Stimulated activated naive CD8-positive, alpha-beta T cell treated with anti-CD3 and anti-CD28 coated beads, Interleukin-15, amount 100 ng/mL, for 72 hours (primary cell): Measurements from ENCODE around the gene ERO1B.

ENCODE experiments used
- ATAC-seq: fragments of 150-1000 bp; cut with Tn5 transposase; 2 replicates; pipeline ENCODE4 v1.10.0; 2021; ENCODE audit warnings: mild to moderate bottlenecking, moderate library complexity
- DNase-seq, 2 donors: peaks; one replicate each; pipeline ENCODE4 v3.0.0; 2021 to 2022
- H3K27ac Mint-ChIP-seq, 2 donors: one replicate each; pipeline ENCODE4 v1.8.0; 2022; ENCODE audit warnings: mild to moderate bottlenecking in 2 of 2, mixed read lengths in 2 of 2, moderate library complexity in 2 of 2
- H3K27me3 Mint-ChIP-seq: one replicate; pipeline ENCODE4 v1.8.0; 2022; ENCODE audit warnings: mixed read lengths
- H3K4me1 Mint-ChIP-seq: one replicate; pipeline ENCODE4 v1.8.0; 2022; ENCODE audit warnings: mild to moderate bottlenecking, mixed read lengths
- H3K4me3 Mint-ChIP-seq, 2 donors: one replicate each; pipeline ENCODE4 v1.8.0; 2022; ENCODE audit warnings: mild to moderate bottlenecking in 2 of 2, mixed read lengths in 2 of 2, moderate library complexity in 1 of 2
- H3K9me3 Mint-ChIP-seq, 2 donors: one replicate each; pipeline ENCODE4 v1.8.0; 2022; ENCODE audit warnings: mixed read lengths in 2 of 2

Gene ERO1B

DNA sequence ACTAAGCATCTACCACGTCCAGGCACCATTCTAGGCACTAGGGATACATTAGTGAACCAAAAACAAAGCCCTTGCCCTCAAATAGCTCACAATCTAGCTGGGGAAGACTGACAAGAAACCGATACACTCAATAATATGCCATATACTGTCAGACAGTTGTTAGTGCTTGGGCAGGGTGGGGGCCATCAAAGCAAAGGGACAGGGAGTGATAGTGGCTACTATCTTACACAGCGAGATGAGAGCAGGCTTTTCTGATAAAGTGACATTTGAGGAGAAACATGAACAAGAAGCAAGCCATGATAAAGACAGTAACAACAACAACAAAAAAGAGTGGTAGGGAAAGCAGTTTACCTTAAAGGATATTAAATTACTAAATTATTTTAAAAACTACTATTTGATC, 41.1 kb downstream of the ERO1B start:
- no peaks in the 10 kb centered on the region for H3K4me1 Mint-ChIP-seq
- ATAC-seq (no peak), DNase-seq (no peak)
- no peaks in the 10 kb centered on the region for H3K27me3 Mint-ChIP-seq
- H3K9me3 Mint-ChIP-seq, result no peaks in the 10 kb centered on the region
- no peak overlapping the region for H3K27ac Mint-ChIP-seq
- H3K4me3 Mint-ChIP-seq, result no peak overlapping the region

DNA sequence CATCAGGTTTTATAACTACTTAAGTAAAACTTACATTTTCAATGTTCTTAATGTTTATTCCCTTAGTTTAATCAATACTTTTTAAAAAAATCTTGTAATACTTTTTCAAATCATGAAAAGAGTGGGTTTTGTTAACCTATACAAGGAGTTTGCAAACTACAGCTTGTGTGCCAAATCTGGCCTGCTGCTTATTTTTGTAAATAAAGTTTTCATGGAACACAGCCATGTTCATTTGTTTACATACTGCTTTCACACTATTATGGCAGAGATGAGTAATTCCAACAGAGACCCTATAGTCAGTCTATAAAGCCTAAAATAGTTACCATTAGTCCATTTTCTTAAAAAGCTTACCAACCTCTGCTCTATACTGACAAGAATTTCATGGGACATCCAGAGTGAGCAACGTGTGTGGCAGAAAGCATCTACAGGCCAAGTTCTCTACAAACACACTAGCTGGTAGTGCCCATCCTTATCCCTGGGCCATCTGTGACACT, 42.6 kb downstream of the ERO1B start:
- H3K27me3 Mint-ChIP-seq, result no peaks in the 10 kb centered on the region
- ATAC-seq, result no peak
- no peaks in the 10 kb centered on the region for H3K4me1 Mint-ChIP-seq
- H3K4me3 Mint-ChIP-seq, result no peak overlapping the region
- H3K27ac Mint-ChIP-seq, result no peak overlapping the region
- H3K9me3 Mint-ChIP-seq, result no peaks in the 10 kb centered on the region
- DNase-seq, result no peak

DNA sequence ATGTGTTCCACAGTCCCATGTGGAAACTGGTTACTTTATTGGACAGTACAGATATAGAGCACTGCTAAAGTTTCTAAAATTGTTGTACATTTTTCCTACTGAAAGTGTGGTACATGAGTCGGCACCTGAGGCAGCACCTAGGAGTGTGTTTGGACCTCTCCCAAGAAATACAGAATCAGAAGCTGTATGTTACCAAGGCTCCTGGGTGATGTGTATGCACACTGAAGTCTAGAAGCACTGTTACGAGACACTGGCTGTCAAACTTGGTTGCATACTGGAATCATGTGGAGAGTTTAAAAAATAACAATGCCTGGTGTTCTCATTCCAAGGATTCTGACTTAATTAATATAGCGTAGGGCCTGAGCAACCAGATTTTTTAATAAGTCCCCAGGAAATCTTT, 46.6 kb downstream of the ERO1B start:
- ATAC-seq, result no peak
- Mint-ChIP-seq H3K27me3 (no peaks in the 10 kb centered on the region), H3K4me1 (no peaks in the 10 kb centered on the region), H3K27ac (no peak overlapping the region), H3K4me3 (no peak overlapping the region), H3K9me3 (no peaks in the 10 kb centered on the region)
- no peak for DNase-seq

DNA sequence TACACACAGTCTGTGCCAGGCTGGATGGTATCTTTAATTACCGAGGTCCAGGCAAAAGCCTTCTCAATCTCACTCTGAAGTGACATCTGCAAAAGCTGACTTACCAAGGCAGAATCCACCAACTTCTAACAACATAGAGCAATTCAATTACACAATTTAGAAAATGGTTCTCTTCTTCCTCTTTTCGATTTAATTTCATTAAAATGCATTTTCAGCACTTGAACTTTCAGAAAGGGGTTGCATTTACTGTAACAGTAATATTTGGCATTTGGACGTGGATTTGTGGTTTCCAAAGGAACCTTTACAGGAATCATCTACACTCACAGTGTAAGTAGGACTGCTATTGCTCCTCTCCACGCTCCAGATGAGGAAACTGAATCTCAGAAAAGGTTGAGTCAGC, 53.3 kb downstream of the ERO1B start:
- DNase-seq (no peak), ATAC-seq (no peak)
- Mint-ChIP-seq H3K4me1 (no peaks in the 10 kb centered on the region), H3K4me3 (no peak overlapping the region), H3K9me3 (no peaks in the 10 kb centered on the region), H3K27ac (no peak overlapping the region), H3K27me3 (no peaks in the 10 kb centered on the region)

DNA sequence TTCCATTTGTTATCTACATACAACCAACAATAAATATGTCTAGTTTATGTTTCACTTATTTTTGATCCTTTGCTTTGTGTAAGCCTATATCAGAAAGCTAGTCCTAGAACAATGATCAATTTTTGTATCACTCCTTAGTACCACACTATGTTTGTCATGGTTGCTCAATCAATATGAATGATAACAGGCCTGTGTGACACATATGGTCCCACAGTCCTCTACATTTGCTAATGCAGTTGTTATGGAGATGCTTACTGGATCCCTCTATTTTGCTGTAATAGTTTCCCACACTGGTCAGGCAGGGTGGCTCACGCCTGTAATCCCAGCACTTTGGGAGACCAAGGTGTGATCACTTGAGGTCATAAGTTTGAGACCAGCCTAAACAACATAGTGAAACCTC, 59.1 kb downstream of the ERO1B start:
- Mint-ChIP-seq H3K27ac (no peak overlapping the region), H3K27me3 (no peaks in the 10 kb centered on the region), H3K4me1 (no peaks in the 10 kb centered on the region), H3K9me3 (no peaks in the 10 kb centered on the region), H3K4me3 (no peak overlapping the region)
- DNase-seq, result no peak
- ATAC-seq, result no peak

DNA sequence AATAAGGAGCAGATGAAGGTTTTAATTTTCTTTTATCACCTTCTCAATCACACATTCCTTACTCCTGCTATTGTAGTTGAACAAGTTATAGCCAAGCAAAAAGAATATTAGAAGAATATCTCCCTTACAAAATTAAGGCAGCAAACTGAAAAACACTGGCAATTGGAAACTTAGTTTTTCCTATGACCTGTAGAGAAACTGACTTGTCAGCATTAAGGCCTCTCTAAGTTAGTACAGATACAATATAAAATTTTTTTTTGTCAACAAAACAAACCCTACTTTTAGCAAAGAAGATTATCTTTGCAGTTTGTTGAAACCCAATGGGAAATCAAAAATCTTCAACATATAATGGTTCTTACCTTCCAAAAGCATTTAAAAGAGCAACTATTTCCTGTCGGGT, 61.3 kb downstream of the ERO1B start:
- Mint-ChIP-seq H3K9me3 (no peaks in the 10 kb centered on the region), H3K27ac (no peak overlapping the region), H3K27me3 (no peaks in the 10 kb centered on the region), H3K4me1 (no peaks in the 10 kb centered on the region), H3K4me3 (no peak overlapping the region)
- no peak for DNase-seq
- ATAC-seq, result no peak

DNA sequence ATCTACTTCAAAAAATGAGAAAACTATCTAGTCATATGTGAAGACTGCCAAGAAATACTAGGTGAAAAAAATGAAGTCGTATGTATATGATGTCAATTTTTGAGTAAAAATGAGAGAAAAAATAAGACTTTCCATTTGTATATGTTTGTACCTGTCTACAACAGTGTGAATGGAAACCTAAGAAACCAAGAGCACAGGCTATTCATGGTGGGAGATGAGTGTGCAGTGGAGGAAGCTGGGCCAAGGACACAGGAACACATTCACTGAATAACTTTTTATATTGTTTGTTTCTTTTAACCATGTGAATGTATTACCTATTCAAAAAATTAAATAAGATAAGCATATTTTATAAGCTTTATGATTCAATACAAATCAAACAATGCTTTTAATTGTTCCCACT, 67.0 kb downstream of the ERO1B start:
- DNase-seq, result no peak
- no peak overlapping the region for H3K27ac Mint-ChIP-seq
- ATAC-seq, result peak; percentile 75
- no peaks in the 10 kb centered on the region for H3K27me3 Mint-ChIP-seq
- H3K4me3 Mint-ChIP-seq, result no peak overlapping the region
- no peaks in the 10 kb centered on the region for H3K9me3 Mint-ChIP-seq
- H3K4me1 Mint-ChIP-seq, result no peaks in the 10 kb centered on the region

DNA sequence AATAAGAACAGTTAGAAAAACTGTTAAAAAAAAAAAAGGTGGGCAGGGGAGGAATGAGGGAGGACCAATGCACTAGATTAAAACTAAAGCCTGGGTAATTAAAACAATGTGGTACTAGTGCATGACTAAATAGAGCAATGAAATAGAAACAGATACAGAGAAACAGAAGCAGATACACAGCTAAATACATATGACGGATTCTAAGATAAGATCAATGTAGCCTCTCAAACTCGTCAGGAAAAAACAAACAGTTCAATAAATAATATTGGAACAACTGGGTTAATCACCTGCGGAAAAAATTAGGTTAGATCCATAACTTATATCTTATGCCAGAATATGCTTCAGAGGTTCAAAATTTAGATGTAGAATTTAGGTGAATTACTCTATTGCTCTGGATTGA, 68.2 kb downstream of the ERO1B start:
- H3K27me3 Mint-ChIP-seq, result no peaks in the 10 kb centered on the region
- no peak overlapping the region for H3K4me3 Mint-ChIP-seq
- ATAC-seq (no peak), DNase-seq (no peak)
- no peaks in the 10 kb centered on the region for H3K9me3 Mint-ChIP-seq
- H3K27ac Mint-ChIP-seq, result no peak overlapping the region
- H3K4me1 Mint-ChIP-seq, result no peaks in the 10 kb centered on the region

DNA sequence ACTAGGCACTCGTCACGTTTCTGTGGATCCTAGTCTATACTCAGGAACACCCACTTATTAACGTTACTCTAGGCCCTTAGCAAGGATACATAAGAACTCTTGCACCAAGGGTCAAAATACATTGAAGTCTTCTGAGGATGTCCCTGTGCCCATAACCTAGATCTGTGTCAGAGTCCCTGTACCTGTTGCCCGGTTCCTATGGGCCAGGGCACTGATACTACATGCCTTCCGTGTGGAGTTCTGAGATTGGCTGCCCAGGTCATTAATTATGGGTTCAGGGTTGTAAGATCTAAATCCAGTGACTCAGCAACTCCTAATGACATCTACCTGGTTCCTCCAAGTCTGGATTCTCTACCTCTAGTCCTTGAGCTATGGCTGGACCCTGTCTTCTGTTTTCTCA, 69.9 kb downstream of the ERO1B start:
- no peaks in the 10 kb centered on the region for H3K4me1 Mint-ChIP-seq
- no peak for DNase-seq
- no peaks in the 10 kb centered on the region for H3K27me3 Mint-ChIP-seq
- H3K9me3 Mint-ChIP-seq, result no peaks in the 10 kb centered on the region
- no peak overlapping the region for H3K4me3 Mint-ChIP-seq
- peak overlapping the region in 1 of 2 donors; percentile 41 for H3K27ac Mint-ChIP-seq
- no peak for ATAC-seq

DNA sequence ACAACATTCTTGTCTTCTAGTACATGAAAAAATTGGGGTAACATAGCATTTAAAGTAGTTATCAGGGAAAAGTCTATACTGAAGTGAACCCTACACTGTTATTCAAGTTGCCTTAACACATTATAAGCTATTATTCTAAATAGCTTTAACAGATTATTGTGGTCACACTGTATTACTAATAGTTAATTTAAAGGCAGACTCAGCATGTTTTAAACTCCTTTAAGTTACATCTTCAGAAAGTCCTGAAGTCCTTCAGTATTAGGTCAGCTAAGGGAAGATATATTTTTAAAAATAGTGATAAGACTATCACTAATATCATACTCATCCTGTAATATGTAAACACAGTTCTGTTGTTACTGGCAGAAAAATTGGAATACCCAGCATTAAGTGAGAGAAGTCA, 72.0 kb downstream of the ERO1B start:
- no peaks in the 10 kb centered on the region for H3K4me1 Mint-ChIP-seq
- H3K9me3 Mint-ChIP-seq, result no peaks in the 10 kb centered on the region
- ATAC-seq (no peak), DNase-seq (no peak)
- no peak overlapping the region for H3K4me3 Mint-ChIP-seq
- no peak overlapping the region for H3K27ac Mint-ChIP-seq
- no peaks in the 10 kb centered on the region for H3K27me3 Mint-ChIP-seq

DNA sequence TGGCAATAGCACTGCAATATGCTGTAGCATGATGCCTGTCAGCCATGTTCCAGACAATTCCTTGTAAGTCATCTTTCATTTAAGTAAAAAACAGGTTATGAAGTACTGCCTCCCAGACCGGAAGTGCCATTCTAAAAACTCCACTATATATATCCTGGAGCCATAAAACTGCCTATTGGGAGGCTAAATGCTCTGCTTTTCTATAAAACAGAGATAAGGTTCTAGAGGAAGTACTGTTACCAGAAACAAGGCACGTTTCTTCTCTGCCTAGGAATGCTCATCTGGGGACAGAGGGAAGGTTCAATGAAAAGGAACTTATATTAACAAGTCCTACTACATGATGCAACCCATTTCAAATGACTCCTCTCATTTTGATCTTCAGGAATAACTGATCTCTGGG, 72.6 kb downstream of the ERO1B start:
- DNase-seq (no peak), ATAC-seq (no peak)
- Mint-ChIP-seq H3K27me3 (no peaks in the 10 kb centered on the region), H3K9me3 (no peaks in the 10 kb centered on the region), H3K4me1 (no peaks in the 10 kb centered on the region), H3K27ac (no peak overlapping the region), H3K4me3 (no peak overlapping the region)

DNA sequence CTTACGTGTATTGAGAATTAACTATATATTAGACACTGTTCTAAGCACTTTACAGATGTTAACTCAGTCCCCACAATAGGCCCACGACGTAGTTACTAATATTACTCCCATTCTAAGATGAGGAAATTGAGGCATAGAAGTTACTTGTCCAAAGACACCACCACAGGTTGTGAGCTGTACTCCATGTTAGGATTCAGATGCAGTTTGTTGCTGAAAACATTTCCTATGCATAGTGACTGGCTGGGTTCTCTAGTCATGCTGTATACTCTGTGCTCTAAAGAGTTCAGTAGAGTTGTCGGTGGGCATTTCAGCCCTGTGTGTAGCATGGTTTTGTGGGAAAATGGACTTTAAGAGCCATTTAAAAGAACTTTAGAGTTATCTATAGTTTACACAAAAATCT, 74.2 kb downstream of the ERO1B start:
- Mint-ChIP-seq H3K9me3 (peaks cover 11 to 14% of the 10 kb centered on the region in 2 donors), H3K27ac (no peak overlapping the region), H3K27me3 (no peaks in the 10 kb centered on the region), H3K4me3 (no peak overlapping the region), H3K4me1 (no peaks in the 10 kb centered on the region)
- no peak for DNase-seq
- no peak for ATAC-seq

DNA sequence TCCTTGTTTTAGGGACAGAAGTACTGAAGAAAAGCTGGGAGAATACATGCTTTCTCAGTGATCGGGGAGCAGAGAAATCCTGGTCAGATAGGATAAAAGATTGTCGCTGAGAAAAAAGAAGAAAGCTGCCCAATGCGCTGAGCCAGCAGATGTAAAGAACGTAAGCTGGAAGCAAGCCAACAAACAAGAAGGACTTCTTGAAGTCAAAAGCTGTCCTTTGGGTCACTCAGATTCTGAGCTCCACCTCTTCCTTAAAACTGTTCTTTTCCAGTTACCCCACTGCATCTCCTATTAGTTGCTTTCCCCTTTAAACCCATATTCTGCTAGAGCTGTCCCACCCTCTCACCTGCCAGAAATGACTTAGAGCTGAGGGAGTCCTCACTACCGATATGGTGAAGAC, 74.6 kb downstream of the ERO1B start:
- DNase-seq, result no peak

DNA sequence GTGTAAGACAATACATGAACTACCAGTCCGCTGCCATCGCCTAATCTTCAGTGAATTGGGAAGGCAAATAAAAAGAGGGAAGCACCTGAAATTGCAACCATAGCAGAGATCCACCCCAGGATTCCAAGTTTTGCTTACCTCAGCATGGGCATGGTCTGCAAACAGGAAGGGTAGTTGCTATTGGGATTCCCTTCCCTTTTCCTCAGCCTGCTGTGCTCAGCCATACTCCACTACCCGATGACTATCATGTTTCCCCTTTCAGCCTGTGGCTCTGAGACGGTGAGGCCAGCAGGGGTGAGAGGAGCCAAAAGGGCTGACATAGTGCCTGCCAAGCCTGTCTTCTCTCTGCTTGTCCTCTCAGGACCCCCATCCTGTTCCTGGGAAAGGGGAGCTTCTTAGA, 75.2 kb downstream of the ERO1B start:
- ATAC-seq (no peak), DNase-seq (no peak)
- Mint-ChIP-seq H3K9me3 (peaks cover 16 to 23% of the 10 kb centered on the region in 2 donors), H3K27ac (no peak overlapping the region), H3K4me1 (no peaks in the 10 kb centered on the region), H3K27me3 (no peaks in the 10 kb centered on the region), H3K4me3 (no peak overlapping the region)

More for the DNA sequence above, 74.6 kb downstream of the ERO1B start:
- Mint-ChIP-seq H3K4me3 (no peak overlapping the region), H3K9me3 (peaks cover 15 to 18% of the 10 kb centered on the region in 2 donors), H3K27me3 (no peaks in the 10 kb centered on the region), H3K4me1 (no peaks in the 10 kb centered on the region), H3K27ac (peak overlapping the region in 1 of 2 donors; percentile 14)
- no peak for ATAC-seq

DNA sequence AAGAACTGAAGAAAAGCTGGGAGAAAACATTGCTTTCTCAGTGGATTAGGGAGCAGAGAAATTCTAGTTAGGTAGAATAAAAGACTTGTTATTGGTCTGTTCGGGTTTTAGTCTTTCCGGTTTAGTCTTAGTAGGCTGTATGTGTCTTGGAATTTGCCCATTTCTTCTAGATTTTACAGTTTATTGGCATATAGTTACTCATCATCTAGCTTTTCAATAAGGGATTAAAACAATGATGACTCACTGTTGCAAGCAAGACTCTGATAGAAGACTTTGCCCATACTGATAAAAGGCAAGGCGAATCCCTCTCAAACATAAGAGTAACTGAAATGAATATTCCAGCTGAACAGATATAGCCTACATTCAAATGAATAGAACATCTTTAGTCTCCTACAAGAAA, 77.1 kb downstream of the ERO1B start:
- H3K4me3 Mint-ChIP-seq, result no peak overlapping the region
- H3K27ac Mint-ChIP-seq, result no peak overlapping the region
- no peaks in the 10 kb centered on the region for H3K4me1 Mint-ChIP-seq
- no peak for DNase-seq
- no peak for ATAC-seq
- H3K27me3 Mint-ChIP-seq, result no peaks in the 10 kb centered on the region
- H3K9me3 Mint-ChIP-seq, result peaks cover 32 to 40% of the 10 kb centered on the region in 2 donors

DNA sequence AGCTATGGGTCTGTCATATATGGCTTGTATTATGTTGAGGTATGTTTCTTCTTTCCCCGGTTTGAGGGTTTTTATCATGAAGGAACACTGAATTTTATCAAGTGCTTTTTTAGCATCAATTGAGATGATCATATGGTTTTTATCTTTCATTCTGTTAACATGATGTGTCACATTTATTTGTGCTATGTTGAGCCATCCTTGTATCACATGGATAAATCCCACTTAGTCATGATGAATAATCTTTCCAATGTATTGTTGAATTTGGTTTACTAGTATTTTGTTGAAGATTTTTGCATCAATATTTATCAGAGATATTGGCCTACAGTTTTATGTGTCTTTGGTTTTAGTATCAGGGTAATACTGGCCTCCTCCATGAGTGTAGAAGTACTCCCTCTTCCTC, 77.7 kb downstream of the ERO1B start:
- DNase-seq (no peak), ATAC-seq (no peak)
- no peaks in the 10 kb centered on the region for H3K27me3 Mint-ChIP-seq
- H3K9me3 Mint-ChIP-seq, result peaks cover 37 to 46% of the 10 kb centered on the region in 2 donors
- H3K27ac Mint-ChIP-seq, result no peak overlapping the region
- no peaks in the 10 kb centered on the region for H3K4me1 Mint-ChIP-seq
- no peak overlapping the region for H3K4me3 Mint-ChIP-seq

DNA sequence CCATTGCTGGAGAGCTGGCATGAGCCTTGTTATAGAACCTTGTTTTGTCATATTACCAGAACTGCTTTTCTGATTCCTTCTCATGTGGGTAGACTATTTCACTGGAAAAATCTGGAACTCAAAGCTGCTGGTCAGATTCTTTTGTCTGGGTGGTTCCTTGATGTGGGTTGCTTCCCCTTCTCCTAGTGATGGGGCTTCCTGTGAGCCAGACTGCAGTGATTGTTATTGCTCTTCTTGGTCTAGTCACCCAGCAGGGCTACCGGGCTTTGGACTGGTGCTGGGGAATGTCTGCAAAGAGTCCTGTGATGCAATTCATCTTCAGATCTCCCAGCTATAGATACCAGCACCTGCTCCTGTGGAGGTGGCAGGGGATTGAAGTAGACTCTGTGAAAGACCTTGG, 80.0 kb downstream of the ERO1B start:
- Mint-ChIP-seq H3K27ac (no peak overlapping the region), H3K4me1 (no peaks in the 10 kb centered on the region), H3K27me3 (no peaks in the 10 kb centered on the region), H3K4me3 (no peak overlapping the region), H3K9me3 (peaks cover 49 to 53% of the 10 kb centered on the region in 2 donors)
- DNase-seq (no peak), ATAC-seq (no peak)
